ENCODE measurements around the gene CACNG1. TPM values are rescaled to one million over a fixed set of nuclear protein-coding genes. Genes with fewer than 3 reads are reported as not detected.

Gene CACNG1
- total and polyA plus RNA-seq, 4 donors = not detected

- 94% methylated on average over 21 of the region's 21 CpGs for WGBS
- H3K27ac ChIP-seq (ENCODE audit: low read depth in 1 of 2, low read length in 2 of 2) = no peak overlapping the region
Measured at GRCh38 chr17:67030641-67031040, 13.7 kb upstream of the CACNG1 start.

More at GRCh38 chr17:67030641-67031040, 13.7 kb upstream of the CACNG1 start:
- Histone ChIP-seq H3K4me3 (ENCODE audit: low read depth in 1 of 3, low read length in 3 of 3) (no peak overlapping the region), H3K36me3 (ENCODE audit: control insufficient read depth in 4 of 4, insufficient read depth in 3 of 4, low read depth in 1 of 4, low read length in 3 of 4) (no peaks in the 10 kb centered on the region), H3K9me3 (ENCODE audit: control insufficient read depth in 4 of 4, low read length in 3 of 4) (no peaks in the 10 kb centered on the region), H3K4me1 (ENCODE audit: control insufficient read depth in 4 of 4, insufficient read depth in 4 of 4, low read length in 3 of 4) (no peaks in the 10 kb centered on the region), H3K27me3 (ENCODE audit: control insufficient read depth in 4 of 4, insufficient read depth in 4 of 4, low read length in 3 of 4) (no peaks in the 10 kb centered on the region), H3K9ac (ENCODE audit: low read depth in 1 of 2, low read length in 2 of 2) (no peak overlapping the region)
- TF ChIP-seq YY1 (IDR thresholded peaks at IDR 0.05) = no peak
- TF ChIP-seq RAD21 (IDR thresholded peaks at IDR 0.05) = no peak
- TF ChIP-seq TAF1 (conservative IDR thresholded peaks at IDR 0.05) = no peak
- no peak for TF ChIP-seq CTCF (IDR thresholded peaks at IDR 0.05; ENCODE audit: low read depth, low read length, missing input control)
- no peak for TF ChIP-seq FOXA1 (IDR thresholded peaks at IDR 0.05)
- TF ChIP-seq JUND (IDR thresholded peaks at IDR 0.05) = no peak
- no peak for TF ChIP-seq RXRA (IDR thresholded peaks at IDR 0.05)
- no peak for TF ChIP-seq EGR1 (IDR thresholded peaks at IDR 0.05; ENCODE audit: low read depth in 2 of 2)
- TF ChIP-seq ZBTB33 (IDR thresholded peaks at IDR 0.05) = no peak
- TF ChIP-seq MAX (IDR thresholded peaks at IDR 0.05) = no peak
- TF ChIP-seq REST (IDR thresholded peaks at IDR 0.05) = no peak
- DNase-seq (ENCODE audit: low spot score) = no peak

All from liver (tissue), 9 donors.